ENCODE results near the gene DACH1.
A peak's percentile ranks its signal among the peaks of the same experiment; 100 is the strongest.

The DACH1 gene

GRCh38 chr13:71474936-71475335 is 392.1 kb downstream of the DACH1 start:
- DNase-seq = no peak

- no peak for DNase-seq
These were observed 397.4 kb downstream of the DACH1 start for GRCh38 chr13:71469626-71470025.

GRCh38 chr13:71464686-71465085 is 402.3 kb downstream of the DACH1 start:
- no peak for DNase-seq

GRCh38 chr13:71461892-71462291 is 405.1 kb downstream of the DACH1 start:
- DNase-seq = no peak

DNA sequence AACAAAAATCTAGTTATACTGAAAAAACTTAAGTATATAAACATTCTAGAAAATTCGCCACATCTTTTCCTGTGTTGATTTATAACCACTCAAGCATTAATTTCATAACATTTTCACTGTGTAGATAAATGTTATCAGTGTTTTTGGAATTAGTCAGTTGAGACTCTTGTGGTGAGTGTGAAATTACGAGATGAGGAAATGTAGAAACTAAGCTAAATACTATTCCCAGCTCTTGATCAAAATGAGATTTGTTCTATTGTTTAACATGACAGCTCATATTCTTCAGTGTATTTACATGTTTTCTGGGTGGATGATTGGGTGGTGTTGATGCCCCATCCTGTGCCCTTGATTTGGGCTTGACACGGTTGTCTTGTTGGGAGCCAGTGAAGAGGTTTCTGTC is 406.8 kb downstream of the DACH1 start:
- DNase-seq = peak; percentile 0

DNA sequence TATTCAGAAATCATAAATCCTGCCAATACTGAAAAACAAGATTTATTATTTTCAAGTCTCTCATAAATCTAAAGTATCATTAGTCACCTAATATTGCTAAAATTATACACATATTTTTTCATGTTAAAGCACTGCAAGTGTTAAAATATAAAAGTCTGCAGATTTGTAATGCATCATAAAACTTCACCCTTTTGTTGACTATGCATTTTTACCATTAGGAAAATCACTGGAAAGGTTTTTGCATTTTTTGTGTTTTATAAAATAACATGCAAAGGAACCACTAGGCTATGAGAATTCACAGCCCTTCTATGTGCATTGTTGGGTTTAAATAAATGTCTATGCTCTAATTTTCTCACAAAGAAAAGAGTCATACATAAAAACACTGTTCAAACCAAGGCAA is 407.3 kb downstream of the DACH1 start:
- DNase-seq = no peak

DNA sequence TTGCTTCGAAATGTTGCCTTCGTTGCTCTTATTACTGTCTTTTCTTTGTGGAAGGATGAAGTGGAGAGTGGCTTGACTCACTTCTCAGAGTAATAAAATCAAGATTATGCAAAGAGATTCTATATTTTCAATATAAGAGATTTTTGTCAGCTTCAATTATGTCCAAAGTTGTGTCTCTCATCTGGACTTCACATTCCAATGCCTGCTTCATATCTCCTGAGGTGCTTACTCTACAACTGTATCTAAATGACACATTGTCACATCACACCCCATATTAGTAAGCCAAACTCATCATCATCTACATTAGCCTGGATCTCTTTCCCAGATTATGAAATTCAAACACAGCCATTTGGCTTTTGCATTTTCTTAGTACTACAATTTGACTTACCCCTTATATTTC is 409.4 kb downstream of the DACH1 start:
- no peak for DNase-seq

DNA sequence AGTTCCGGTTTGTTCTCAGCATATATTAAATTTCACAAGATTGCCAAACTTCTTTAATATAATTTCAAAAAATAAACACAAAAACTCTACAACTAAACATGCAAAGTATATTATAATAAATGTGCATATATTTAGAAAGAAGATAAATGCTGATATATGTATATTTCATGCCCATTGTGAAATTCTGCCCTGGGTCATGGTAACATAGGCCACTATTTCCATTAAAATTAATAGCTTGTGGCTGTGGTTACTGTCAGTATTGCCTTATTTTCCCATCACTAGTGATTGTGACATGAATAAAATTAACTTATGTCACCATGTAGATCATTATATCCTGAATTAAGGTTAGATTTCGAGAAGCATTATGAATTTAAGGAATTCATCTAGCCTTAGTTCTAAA is 410.9 kb downstream of the DACH1 start:
- DNase-seq = no peak

- peak; percentile 0 for DNase-seq
These were observed 412.5 kb downstream of the DACH1 start for GRCh38 chr13:71454509-71454908.

DNA sequence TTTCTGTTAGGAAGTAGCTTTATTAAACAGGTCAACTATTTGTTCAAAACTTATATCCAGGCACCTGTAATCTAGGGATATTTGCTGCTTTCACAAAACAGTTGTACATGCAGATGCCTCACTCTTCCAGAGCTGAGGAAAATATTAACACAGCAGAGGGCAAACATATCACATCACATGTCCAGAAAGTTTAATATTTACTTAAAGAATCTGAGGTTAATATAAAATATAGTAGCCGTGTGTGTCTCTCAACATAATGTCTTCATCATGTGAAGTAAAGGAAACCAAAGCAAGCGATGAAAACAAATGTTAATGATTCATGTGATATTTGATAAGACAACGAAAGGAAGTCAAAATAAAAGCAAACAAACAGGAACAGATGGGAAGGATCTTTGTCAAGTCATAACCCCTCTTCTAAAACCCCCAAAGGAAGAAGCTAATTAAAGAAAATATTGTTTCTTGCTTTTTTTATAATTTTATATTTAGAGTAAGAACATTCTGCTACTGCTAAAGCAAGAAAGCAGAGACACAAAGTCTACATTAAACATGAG is 418.8 kb downstream of the DACH1 start:
- no peak for DNase-seq

DNA sequence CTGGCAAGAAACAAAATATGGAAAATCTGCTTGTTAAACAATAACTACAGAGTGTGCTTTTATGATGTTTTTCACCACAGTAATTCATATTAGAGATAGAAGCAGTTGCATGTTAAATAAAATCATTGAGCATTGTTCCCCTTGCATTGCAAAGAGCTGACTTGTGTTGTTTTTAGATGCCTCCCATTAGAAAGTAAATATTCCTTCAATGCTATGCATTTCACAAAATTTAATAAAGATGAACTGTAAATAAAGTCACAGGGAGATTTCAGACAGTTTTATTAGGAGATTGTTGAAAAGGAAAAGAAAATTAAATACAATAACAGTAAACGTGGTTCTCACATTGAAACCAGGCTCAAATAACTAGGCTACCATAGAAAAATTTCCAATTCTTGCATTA is 429.3 kb downstream of the DACH1 start:
- DNase-seq = no peak

DNA sequence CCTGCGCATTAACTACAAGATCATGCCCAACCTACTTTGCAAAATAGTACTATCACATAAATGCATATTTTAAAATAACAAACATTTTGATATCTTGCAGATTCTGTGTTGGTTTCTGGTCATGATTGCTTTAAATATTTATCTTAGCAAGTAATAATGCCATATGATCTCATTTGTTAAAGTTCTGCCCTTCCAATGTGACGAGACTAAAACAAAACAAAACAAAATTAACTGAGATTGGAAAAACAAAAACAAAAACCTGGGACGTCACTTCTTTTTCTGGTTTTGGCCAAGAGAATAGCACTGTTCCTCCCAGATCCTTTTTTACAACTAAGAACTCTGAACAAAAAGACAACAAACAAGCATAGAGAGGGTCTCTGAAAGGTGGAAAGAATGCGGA is 436.3 kb downstream of the DACH1 start:
- no peak for DNase-seq

GRCh38 chr13:71417205-71417604 is 449.8 kb downstream of the DACH1 start:
- no peak for DNase-seq

- no peak for DNase-seq
These were observed 454.8 kb downstream of the DACH1 start for GRCh38 chr13:71412231-71412630.

DNA sequence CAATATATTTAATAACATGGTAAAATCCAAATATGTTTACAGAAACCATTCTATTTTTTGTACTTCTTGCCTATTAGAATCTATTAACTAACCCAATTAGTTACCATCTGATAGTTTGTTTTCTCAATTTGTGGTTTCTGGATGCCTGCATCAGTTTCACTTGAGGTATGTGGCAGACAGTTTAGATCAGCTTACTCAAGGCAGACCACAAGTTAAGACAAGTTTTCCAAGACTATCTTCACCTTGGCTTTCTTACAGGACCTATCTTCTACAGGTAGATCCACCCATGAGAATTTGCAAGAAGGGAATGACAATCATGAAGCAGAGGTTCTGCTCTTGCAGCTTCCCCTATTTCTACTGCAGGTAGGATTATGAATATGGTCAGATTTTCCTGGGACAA is 458.6 kb downstream of the DACH1 start:
- DNase-seq = no peak

GRCh38 chr13:71399631-71400215 is 467.3 kb downstream of the DACH1 start:
- DNase-seq = no peak

- no peak for DNase-seq
These were observed 470.9 kb downstream of the DACH1 start for GRCh38 chr13:71396149-71396548.

GRCh38 chr13:71395053-71395452 is 472.0 kb downstream of the DACH1 start:
- DNase-seq = no peak

GRCh38 chr13:71394176-71394575 is 472.8 kb downstream of the DACH1 start:
- DNase-seq = no peak
